Spinal cord (tissue), 10 donors: Measurements from ENCODE around the gene NR2E1. TPM values are rescaled to one million over a fixed set of nuclear protein-coding genes. Genes with fewer than 3 reads are reported as not detected.

ENCODE experiments used
- DNase-seq, 6 donors: peaks; one replicate each; pipeline versions ENCODE4 v3.0.0 to v3.0.0-alpha.2; 2013 to 2015; ENCODE audit warnings: low spot score in 6 of 6, low read depth in 4 of 6
- H3K27ac ChIP-seq: one replicate; pipeline ENCODE4 v1.5.1; 2013; ENCODE audit warnings: low read depth, low read length, control low read depth
- H3K27me3 ChIP-seq: one replicate; pipeline ENCODE4 v1.6.1; 2013; ENCODE audit warnings: low read length; ENCODE audit not compliant: control insufficient read depth, insufficient read depth
- H3K36me3 ChIP-seq: one replicate; pipeline ENCODE4 v1.6.1; 2013; ENCODE audit warnings: low read length; ENCODE audit not compliant: control insufficient read depth, insufficient read depth
- H3K4me1 ChIP-seq: one replicate; pipeline ENCODE4 v1.6.1; 2013; ENCODE audit warnings: low read length; ENCODE audit not compliant: control insufficient read depth, insufficient read depth
- H3K4me3 ChIP-seq: one replicate; pipeline ENCODE4 v1.5.1; 2013; ENCODE audit warnings: low read depth, low read length, control low read depth
- H3K9me3 ChIP-seq: one replicate; pipeline ENCODE4 v1.6.1; 2013; ENCODE audit warnings: low read length; ENCODE audit not compliant: control insufficient read depth, insufficient read depth
- WGBS: methylation state at CpG from one replicate; pipeline ENCODE4 v1.1.5; 2013; ENCODE audit warnings: missing lambda C conversion rate; ENCODE audit not compliant: insufficient coverage; 5-methylcytosine and 5-hydroxymethylcytosine counted together
- long read RNA-seq, 4 donors: transcript quantifications; one replicate each; lab custom pipeline, GENCODE V29; 2026
- polyA plus RNA-seq, 2 donors: library from polyadenylated mRNA; unstranded; fragments of 120-200 nt; gene quantifications; one replicate each; pipeline ENCODE4 v1.2.1, GENCODE V29; 2013; ENCODE audit not compliant: insufficient read length in 2 of 2
- total RNA-seq, 2 donors: library from RNA; depleted of rRNA in 1 of 2; stranded (reverse); fragments of 120-200 nt in 1 of 2; fragments of >200 nt in 1 of 2; gene quantifications; one replicate each; pipeline versions ENCODE4 v1.2.3 to v1.2.4, GENCODE V29; 2013 to 2014
- donor health status: healthy.

The NR2E1 gene
- total RNA-seq, result under 1 TPM in 1 of 2 donors, not detected in 1; 0.83 TPM
- polyA plus RNA-seq, result under 1 TPM in 1 of 2 donors, not detected in 1; 0.06 TPM
- long read RNA-seq, donor 1, partial matches to known transcripts, result 174 of 457 reads
- long read RNA-seq, donor 1, other reads (novel, unspliced or antisense), result 283 of 457 reads
- long read RNA-seq, donor 2, partial matches to known transcripts, result 64 of 161 reads
- long read RNA-seq, donor 2, other reads (novel, unspliced or antisense), result 97 of 161 reads
- long read RNA-seq, donor 3, partial matches to known transcripts, result 133 of 253 reads
- long read RNA-seq, donor 3, other reads (novel, unspliced or antisense), result 118 of 253 reads
- long read RNA-seq, donor 4, partial matches to known transcripts, result 416 of 857 reads
- long read RNA-seq, donor 4, other reads (novel, unspliced or antisense), result 441 of 857 reads

DNA sequence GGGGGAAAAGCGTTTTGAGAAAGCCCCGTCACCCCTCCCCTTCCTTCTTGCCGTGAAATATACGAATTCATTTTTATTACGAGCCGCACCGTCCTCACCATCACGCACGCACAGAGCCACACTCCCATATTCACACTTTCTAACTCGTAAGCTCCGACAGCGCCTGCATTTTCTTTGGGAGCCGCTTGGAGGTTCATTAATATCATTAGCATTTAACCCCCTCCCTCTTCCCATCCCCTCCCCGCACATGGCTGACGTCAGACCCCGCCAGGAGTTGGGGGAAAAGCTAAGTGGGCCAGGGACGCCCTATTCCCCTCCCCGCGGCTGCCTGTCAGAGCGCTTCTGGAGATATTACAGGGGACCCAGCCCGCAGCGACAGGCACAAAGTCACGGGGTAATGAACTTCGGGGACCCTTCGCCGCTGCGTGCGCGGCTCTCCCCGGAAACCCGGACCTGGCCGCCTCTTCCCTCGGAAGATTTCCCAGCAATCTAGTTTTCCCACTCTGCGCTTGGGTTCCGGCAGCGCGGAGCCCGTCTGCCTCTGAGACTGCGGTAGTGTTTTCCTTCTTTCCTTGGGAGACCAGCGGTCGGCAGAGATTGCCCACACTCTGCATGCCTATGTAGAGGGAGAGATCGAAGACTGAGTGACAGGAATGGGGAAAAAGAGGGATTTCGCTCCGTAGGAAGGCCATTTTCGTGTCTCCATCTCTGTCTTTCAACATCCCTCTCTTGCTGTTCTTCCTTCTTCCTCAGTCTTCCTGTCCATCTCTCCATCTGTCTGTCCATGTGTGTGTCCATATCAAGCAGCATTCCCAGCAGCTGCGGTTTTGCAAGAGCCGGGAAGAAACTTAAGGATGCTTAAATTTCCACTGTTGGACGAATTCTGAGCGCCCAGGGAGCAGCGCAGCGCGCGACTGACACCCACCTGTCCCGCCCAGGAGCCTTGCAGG, at the start of gene NR2E1:
Gene NR2E1 (plus strand): TSS at position 309 of the 950 bp plus-strand sequence. CDS start 744 bp downstream, outside the sequence.
- Histone ChIP-seq H3K4me1 (peaks cover 54% of the 10 kb centered on the region), H3K4me3 (no peak within 1 kb of the TSS), H3K27ac (no peak within 1 kb of the TSS), H3K36me3 (no peaks in the 10 kb centered on the region), H3K27me3 (peaks cover 100% of the 10 kb centered on the region), H3K9me3 (no peaks in the 10 kb centered on the region)
- WGBS, result under 1% methylated on average over 45 of the region's 54 CpGs
- DNase-seq, result peak in 1 of 6 donors; percentile 91

DNA sequence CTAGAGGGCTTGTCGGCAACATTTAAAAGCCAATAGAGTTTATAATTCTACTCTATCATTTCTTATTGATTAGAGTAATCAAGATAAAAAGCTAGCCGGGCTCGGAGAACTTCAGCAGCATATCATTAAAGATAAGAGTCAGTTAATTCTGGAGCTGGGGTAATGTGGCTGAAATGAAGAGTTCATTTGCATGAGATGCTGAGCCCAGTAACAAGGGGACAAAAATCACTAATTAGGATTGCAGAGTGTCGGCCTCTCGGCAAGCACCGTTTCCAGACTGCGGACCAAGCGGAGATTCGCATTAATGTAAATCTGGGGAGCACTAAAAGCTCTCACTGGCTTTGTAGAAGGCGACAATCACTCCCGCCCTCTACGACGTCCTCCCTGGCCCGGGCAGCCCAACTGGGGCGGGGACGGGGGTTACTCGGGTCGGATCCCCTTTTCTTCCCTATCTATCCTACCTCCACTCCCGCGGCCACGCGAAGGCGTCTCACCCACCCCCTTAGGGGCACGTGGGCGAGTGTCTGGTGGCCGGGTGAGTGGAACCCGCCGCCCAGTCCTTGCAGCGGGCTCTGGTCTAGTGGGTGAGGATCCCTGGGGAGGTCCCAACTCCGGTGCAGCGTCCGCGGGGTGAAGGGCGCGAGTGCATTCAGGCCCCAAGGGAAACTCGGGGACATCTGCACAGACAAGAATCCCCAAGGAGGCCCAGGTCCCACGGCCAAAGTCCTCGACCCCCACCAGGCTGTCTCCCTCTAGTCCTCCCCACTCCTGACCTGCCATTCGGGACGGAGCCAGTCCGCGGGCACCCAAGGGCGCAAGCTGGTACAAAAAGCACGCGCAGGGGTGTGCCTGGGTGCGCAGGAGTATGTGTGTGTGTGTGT, 49.0 kb upstream of the NR2E1 start:
- no peak overlapping the region for H3K27ac ChIP-seq
- H3K4me3 ChIP-seq, result no peak overlapping the region
- H3K36me3 ChIP-seq, result no peaks in the 10 kb centered on the region
- no peaks in the 10 kb centered on the region for H3K9me3 ChIP-seq
- H3K27me3 ChIP-seq, result peaks cover 93% of the 10 kb centered on the region
- H3K4me1 ChIP-seq, result peaks cover 56% of the 10 kb centered on the region
- 8% methylated on average over 26 of the region's 46 CpGs for WGBS
- peak in 2 of 6 donors; percentile 17 to 21 for DNase-seq

DNA sequence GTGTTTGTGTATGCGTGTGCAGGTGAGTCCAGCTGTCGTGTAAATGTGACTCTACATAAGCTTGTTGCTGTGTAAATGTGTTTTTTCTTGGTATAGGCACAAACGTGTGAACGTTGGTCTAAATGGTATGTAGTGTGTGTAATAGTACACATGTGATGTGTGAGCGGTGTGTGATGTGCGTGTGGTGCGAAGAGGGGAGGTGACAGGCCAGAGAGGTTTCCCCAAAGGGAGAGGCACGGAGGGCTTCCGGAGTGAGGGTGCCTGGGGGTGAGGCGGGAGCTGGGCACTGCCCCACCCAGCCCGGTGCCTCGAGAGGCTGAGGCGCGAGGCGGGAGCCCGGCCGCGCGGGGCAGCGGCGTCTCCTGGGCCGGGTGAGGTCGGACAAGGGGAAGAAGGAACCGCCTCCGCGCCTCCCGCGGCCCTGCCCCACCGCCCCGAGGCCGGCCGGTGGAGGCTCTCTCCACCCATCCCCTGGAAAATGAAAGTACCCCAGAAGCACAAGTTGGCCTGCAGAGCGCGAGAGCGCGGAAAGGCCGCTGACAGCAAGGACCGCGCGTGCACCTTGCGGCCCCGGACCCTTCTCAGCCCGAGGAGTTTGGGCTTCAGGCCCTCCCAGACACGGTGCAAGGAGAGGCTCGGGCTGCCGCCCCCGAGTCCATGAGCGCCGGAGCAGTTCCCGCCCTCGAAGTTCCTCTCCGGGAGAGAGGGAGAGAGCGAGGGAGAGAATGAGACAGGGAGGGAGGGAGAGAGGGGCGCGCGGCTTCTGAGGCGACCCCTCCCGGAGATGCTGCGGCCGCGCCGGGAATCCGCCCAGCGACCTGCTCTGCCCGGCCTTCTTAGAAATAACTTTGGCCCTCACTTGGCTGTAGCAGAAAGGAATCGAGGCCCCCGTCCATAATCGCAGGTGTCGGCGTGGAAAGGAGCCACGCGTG, 48.1 kb upstream of the NR2E1 start:
- Histone ChIP-seq H3K27me3 (peaks cover 98% of the 10 kb centered on the region), H3K27ac (no peak overlapping the region), H3K4me3 (peak overlapping the region; percentile 49), H3K9me3 (no peaks in the 10 kb centered on the region), H3K36me3 (no peaks in the 10 kb centered on the region), H3K4me1 (peaks cover 56% of the 10 kb centered on the region)
- 1% methylated on average over 72 of the region's 72 CpGs for WGBS
- peak in 2 of 6 donors; percentile 5 to 61 for DNase-seq

DNA sequence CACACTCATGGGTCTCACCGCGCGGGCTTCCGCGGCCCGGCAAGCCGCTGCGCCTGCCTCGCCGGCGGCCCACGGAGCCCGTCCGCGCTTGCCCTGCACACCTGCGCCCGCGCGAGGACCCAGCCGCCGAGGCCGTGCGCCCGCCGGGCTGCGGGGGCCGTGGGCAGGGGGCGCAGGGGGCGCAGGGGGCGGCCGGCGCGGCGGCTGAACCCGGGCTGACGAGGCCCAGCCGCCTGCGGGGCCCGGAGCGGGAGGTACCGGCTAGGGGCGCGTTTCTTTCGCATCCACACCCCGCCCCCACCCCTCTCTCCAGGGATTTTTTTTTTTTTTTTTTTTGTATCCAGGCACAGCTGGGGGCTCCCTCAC, 47.5 kb upstream of the NR2E1 start:
- no peak overlapping the region for H3K27ac ChIP-seq
- H3K4me1 ChIP-seq, result peaks cover 59% of the 10 kb centered on the region
- peak in 1 of 6 donors; percentile 3 for DNase-seq
- H3K36me3 ChIP-seq, result no peaks in the 10 kb centered on the region
- peaks cover 98% of the 10 kb centered on the region for H3K27me3 ChIP-seq
- H3K4me3 ChIP-seq, result peak overlapping the region; percentile 49
- WGBS, result under 1% methylated on average over 42 of the region's 45 CpGs
- no peaks in the 10 kb centered on the region for H3K9me3 ChIP-seq

DNA sequence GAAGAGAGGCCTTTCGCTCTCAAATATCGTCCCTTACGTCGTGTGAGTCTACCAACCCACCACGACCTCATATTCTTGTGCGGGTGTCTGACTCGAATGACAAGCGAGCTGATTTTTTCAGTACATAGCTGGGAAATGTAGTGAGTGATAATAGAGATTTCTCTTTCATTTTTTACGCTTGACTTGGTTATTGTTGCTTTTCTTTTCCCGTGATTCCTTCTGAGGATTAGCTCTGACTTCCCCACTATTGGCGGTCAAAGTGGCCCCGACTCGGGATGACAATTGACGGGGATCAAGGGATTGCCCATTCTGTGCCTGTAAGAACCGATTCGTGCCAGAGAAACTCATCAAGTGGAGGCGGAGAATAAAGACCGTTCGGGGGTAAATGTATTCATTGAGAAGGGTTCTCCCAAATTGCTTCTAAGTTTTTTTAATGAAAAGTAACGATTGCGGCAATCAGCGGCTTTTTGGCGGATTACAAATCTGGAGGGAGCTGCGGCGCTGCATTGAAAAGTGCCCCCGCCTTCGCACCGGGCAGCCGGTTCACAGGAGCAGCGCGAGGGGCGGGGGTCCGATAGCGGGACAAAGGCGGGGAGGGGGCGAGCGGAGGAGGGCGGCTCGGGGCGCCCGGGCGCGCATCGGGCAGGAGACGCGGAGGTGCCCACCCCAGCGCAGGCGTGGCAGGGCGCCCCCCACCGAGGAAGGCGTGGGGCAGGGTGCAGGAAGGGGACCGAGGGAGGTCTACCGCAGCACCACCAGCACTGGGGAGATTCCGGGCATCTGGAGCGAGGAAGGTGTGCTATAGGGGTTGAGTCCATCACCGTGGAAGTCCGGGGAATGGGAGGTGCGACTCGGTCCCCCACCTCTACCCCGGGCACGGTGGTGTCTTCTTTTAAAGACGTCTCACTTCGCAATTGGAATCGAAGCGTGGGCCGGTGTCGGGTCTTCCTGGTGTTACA, 46.7 kb upstream of the NR2E1 start:
- peaks cover 52% of the 10 kb centered on the region for H3K4me1 ChIP-seq
- peak in 2 of 6 donors; percentile 57 to 66 for DNase-seq
- H3K27me3 ChIP-seq, result peaks cover 98% of the 10 kb centered on the region
- no peaks in the 10 kb centered on the region for H3K36me3 ChIP-seq
- peak overlapping the region; percentile 26 for H3K4me3 ChIP-seq
- 2% methylated on average over 53 of the region's 67 CpGs for WGBS
- H3K9me3 ChIP-seq, result no peaks in the 10 kb centered on the region
- H3K27ac ChIP-seq, result no peak overlapping the region

DNA sequence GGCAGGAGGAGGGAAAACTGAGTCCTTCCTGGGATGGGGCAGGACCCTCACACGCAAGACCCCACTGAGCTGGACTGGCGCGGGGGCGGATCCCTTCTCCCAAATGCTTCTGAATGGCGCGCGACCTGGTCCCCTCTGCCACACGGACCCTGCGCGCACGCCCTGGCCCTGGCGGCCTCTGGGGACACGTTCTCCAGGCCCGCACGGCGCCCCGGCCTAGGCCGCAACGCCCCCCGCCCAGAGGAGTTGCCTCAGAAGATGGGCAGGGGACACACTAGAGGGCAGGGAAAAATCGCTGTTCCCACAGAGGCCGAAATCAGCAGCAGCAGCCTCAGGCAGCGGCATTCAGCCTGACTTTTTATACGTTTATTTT, 46.1 kb upstream of the NR2E1 start:
- H3K27me3 ChIP-seq, result peaks cover 97% of the 10 kb centered on the region
- H3K27ac ChIP-seq, result no peak overlapping the region
- DNase-seq, result peak in 2 of 6 donors; percentile 4 to 25
- H3K4me3 ChIP-seq, result no peak overlapping the region
- H3K4me1 ChIP-seq, result peaks cover 46% of the 10 kb centered on the region
- H3K9me3 ChIP-seq, result no peaks in the 10 kb centered on the region
- H3K36me3 ChIP-seq, result no peaks in the 10 kb centered on the region
- WGBS, result 17% methylated on average over 23 of the region's 24 CpGs

DNA sequence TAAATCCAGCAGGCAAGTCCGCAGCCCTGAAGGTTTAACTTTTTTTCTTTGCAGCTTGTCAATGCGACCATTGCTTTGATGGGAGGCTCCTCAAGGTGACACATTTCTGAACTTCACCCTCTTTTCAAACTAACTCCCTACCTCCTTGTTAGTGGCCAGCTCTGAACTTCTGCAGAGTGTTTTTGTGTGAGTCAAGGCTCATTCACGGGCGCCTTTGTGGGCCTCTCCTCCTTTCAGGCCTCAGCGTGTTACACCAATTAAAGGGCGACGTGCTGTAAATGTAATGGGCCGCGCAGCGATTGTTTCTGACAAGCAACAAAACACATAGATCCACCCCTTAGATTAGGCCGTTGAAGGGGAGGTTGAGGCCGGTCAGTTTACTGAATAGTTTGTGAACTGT, 45.5 kb upstream of the NR2E1 start:
- WGBS, result 44% methylated on average over 2 of the region's 12 CpGs
- H3K27me3 ChIP-seq, result peaks cover 97% of the 10 kb centered on the region

DNA sequence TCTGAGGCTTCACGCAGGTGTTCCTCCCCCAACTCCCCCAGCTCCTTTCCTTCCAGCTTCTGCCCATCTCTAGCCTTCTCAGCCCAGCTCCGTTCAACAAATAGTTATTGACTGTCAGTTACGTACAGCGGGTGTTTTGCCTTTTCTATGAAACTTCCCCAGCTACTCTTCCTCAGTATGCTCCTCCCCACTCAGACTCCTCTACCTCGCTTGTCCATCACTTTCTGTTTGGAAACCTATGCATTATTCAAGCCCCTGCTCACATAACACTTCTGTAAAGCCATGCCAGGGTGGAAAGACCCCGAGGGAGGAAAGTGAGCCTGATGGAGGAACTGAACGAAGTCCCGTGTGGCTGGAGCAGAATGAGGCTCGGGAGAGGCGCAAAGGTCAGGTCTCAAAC, 44.2 kb upstream of the NR2E1 start:
- Histone ChIP-seq H3K27me3 (peaks cover 93% of the 10 kb centered on the region), H3K27ac (no peak overlapping the region), H3K9me3 (no peaks in the 10 kb centered on the region), H3K4me3 (no peak overlapping the region), H3K36me3 (no peaks in the 10 kb centered on the region), H3K4me1 (peaks cover 35% of the 10 kb centered on the region)
- 43% methylated on average over 10 of the region's 10 CpGs for WGBS
- no peak for DNase-seq

More for the DNA sequence above, 45.5 kb upstream of the NR2E1 start:
- H3K36me3 ChIP-seq, result no peaks in the 10 kb centered on the region
- DNase-seq, result peak in 2 of 6 donors; percentile 75 to 76
- H3K9me3 ChIP-seq, result no peaks in the 10 kb centered on the region
- H3K4me1 ChIP-seq, result peaks cover 41% of the 10 kb centered on the region
- no peak overlapping the region for H3K4me3 ChIP-seq
- no peak overlapping the region for H3K27ac ChIP-seq
